IPS-NIHi11 (cell line): ENCODE results near the gene NUMBL.

Source experiments
- DNase-seq: peaks from one replicate; pipeline ENCODE4 v3.0.0; 2012; ENCODE audit warnings: mixed read lengths, low spot score

NUMBL gene

GRCh38 chr19:40716482-40717324 lies 26.3 kb upstream of the NUMBL start, which contains the start of the genes COQ8B and ITPKC:
Gene COQ8B, minus strand, starts transcription at chr19:40716886. Its CDS starts 2,254 bp downstream, at chr19:40714632.
Gene ITPKC, plus strand, starts transcription at chr19:40717112. Its CDS starts 24 bp downstream, at chr19:40717136.
- DNase-seq = peak; percentile 97

GRCh38 chr19:40716031-40716481 lies 25.6 kb upstream of the NUMBL start:
- no peak for DNase-seq

GRCh38 chr19:40714441-40715299 lies 24.2 kb upstream of the NUMBL start:
- DNase-seq = peak; percentile 91

GRCh38 chr19:40713939-40714338 lies 23.5 kb upstream of the NUMBL start:
- no peak for DNase-seq

- no peak for DNase-seq
Measured at GRCh38 chr19:40709817-40710216, 19.4 kb upstream of the NUMBL start.

- no peak for DNase-seq
Measured at GRCh38 chr19:40707615-40708014, 17.2 kb upstream of the NUMBL start.

GRCh38 chr19:40705950-40706619 lies 15.6 kb upstream of the NUMBL start:
- no peak for DNase-seq

GRCh38 chr19:40705362-40705651 lies 14.9 kb upstream of the NUMBL start:
- DNase-seq = no peak

GRCh38 chr19:40704491-40705361 lies 14.3 kb upstream of the NUMBL start:
- DNase-seq = no peak

GRCh38 chr19:40703029-40703755 lies 12.7 kb upstream of the NUMBL start:
- no peak for DNase-seq

- DNase-seq = peak; percentile 71
Measured at GRCh38 chr19:40702337-40703012, 12.0 kb upstream of the NUMBL start.

GRCh38 chr19:40701758-40702157 lies 11.3 kb upstream of the NUMBL start:
- DNase-seq = no peak

GRCh38 chr19:40700083-40700482 lies 9.6 kb upstream of the NUMBL start:
- no peak for DNase-seq

- DNase-seq = no peak
Measured at GRCh38 chr19:40697007-40697406, 6.6 kb upstream of the NUMBL start.

GRCh38 chr19:40695881-40696280 lies 5.4 kb upstream of the NUMBL start:
- DNase-seq = no peak

- no peak for DNase-seq
Measured at GRCh38 chr19:40693896-40694295, 3.4 kb upstream of the NUMBL start.

- no peak for DNase-seq
Measured at GRCh38 chr19:40693150-40693788, 2.8 kb upstream of the NUMBL start.

GRCh38 chr19:40692212-40692551 lies 1.7 kb upstream of the NUMBL start:
- no peak for DNase-seq

- DNase-seq = peak; percentile 61
Measured at GRCh38 chr19:40691421-40692211, 1.2 kb upstream of the NUMBL start.
